Upper lobe of left lung (tissue), 6 donors: ENCODE measurements around the gene RS1. TPM values are rescaled to one million over a fixed set of nuclear protein-coding genes. Genes with fewer than 3 reads are reported as not detected.
A peak's percentile ranks its signal among the peaks of the same experiment; 100 is the strongest.

Experiments
- ATAC-seq, 2 donors: fragments of 200-7000 bp; cut with Tn5 transposase; one replicate each; pipeline ENCODE4 v1.9.1; 2022; ENCODE audit warnings: mild to moderate bottlenecking in 2 of 2, moderate library complexity in 2 of 2; ENCODE audit not compliant: low FRiP score in 2 of 2
- DNase-seq, 2 donors: peaks; one replicate each; pipeline ENCODE4 v3.0.0-alpha.2; 2019 to 2020
- H3K27ac ChIP-seq, 4 donors: fragments of 200-600 bp; sonication (generic); one replicate each; pipeline ENCODE4 v1.5.1; 2016 to 2019
- H3K27me3 ChIP-seq, 4 donors: fragments of 200-600 bp; sonication (generic); one replicate each; pipeline ENCODE4 v1.5.1; 2017 to 2019
- H3K36me3 ChIP-seq, 4 donors: fragments of 200-600 bp; sonication (generic); one replicate each; pipeline ENCODE4 v1.5.1; 2016 to 2019
- H3K4me1 ChIP-seq, 4 donors: fragments of 200-600 bp; sonication (generic); one replicate each; pipeline ENCODE4 v1.5.1; 2018 to 2019
- H3K4me3 ChIP-seq, 4 donors: fragments of 200-600 bp; sonication (generic); one replicate each; pipeline ENCODE4 v1.5.1; 2017 to 2019; ENCODE audit warnings: mild to moderate bottlenecking in 2 of 4, moderate library complexity in 1 of 4
- H3K9me3 ChIP-seq, 4 donors: fragments of 200-600 bp; sonication (generic); one replicate each; pipeline ENCODE4 v1.5.1; 2018 to 2019
- EP300 ChIP-seq, 4 donors: sonication (generic); formaldehyde crosslinking; IDR thresholded peaks; one replicate each; pipeline ENCODE4 v1.5.1; 2017; ENCODE audit warnings: antibody characterized with exemption in 4 of 4, control low read depth in 2 of 4
- POLR2A ChIP-seq, 4 donors: fragments of 450-650 bp; IDR thresholded peaks; one replicate each; pipeline ENCODE4 v1.5.1; 2016 to 2017; ENCODE audit warnings: antibody characterized with exemption in 4 of 4, mild to moderate bottlenecking in 2 of 4
- POLR2AphosphoS5 ChIP-seq, 2 donors: sonication (generic); formaldehyde crosslinking; IDR thresholded peaks; one replicate each; pipeline ENCODE4 v1.5.1; 2017; ENCODE audit warnings: antibody characterized with exemption in 2 of 2
- WGBS, 2 donors: methylation state at CpG; one replicate each; pipeline ENCODE4 v1.1.5; 2017 to 2018; 5-methylcytosine and 5-hydroxymethylcytosine counted together
- total RNA-seq, 6 donors: library from RNA; depleted of rRNA in 4 of 6; stranded (reverse); fragments of >200 nt in 4 of 6; gene quantifications; one replicate each; pipeline versions ENCODE4 v1.1.0 to v1.2.1, GENCODE V29; 2016 to 2021
- TF ChIP-seq, protein P1 (sequence below), 6 experiments: fragments of 450-650 bp in 4 of 6; fragments of 200-600 bp in 2 of 6; sonication (generic) in 2 of 6; IDR thresholded peaks; one replicate each; pipeline ENCODE4 v1.5.1; 2016 to 2019; ENCODE audit warnings: antibody characterized with exemption in 6 of 6
- donor health status: DM: no; HTN: no; CAD: no; lungs with moderate emphysema.
- donor health status: DM: no; HTN: yes; CAD: no; lungs with severe emphysema.

RS1 gene
- total RNA-seq, 6 donors from 2014 or later, result 1.0 to 6.7 (median 4.9) TPM

DNA sequence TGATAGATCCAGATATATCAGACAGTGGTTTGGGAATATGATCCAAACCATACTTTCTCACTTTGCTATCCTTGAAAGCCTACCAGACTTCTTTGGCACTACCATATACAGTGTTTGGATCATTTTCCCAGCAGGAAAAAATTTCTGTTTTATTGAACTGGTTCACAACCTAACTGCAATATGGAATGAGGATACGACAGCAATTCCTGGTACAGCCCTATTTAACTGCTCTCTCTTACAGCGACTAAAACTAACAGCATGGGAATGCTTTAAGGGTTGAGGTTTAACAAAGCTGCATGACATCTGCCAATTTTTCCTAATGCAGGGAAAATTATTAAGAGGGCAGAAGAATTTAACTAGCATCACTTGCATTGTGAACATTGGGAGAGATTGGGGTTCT, 47.3 kb downstream of the RS1 start:
- no peak for TF ChIP-seq EP300 (IDR thresholded peaks at IDR 0.05)
- TF ChIP-seq POLR2AphosphoS5 (IDR thresholded peaks at IDR 0.05), result no peak
- TF ChIP-seq, protein P1, sequence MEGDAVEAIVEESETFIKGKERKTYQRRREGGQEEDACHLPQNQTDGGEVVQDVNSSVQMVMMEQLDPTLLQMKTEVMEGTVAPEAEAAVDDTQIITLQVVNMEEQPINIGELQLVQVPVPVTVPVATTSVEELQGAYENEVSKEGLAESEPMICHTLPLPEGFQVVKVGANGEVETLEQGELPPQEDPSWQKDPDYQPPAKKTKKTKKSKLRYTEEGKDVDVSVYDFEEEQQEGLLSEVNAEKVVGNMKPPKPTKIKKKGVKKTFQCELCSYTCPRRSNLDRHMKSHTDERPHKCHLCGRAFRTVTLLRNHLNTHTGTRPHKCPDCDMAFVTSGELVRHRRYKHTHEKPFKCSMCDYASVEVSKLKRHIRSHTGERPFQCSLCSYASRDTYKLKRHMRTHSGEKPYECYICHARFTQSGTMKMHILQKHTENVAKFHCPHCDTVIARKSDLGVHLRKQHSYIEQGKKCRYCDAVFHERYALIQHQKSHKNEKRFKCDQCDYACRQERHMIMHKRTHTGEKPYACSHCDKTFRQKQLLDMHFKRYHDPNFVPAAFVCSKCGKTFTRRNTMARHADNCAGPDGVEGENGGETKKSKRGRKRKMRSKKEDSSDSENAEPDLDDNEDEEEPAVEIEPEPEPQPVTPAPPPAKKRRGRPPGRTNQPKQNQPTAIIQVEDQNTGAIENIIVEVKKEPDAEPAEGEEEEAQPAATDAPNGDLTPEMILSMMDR (IDR thresholded peaks at IDR 0.05), result no peak
- TF ChIP-seq POLR2A (IDR thresholded peaks at IDR 0.05), result no peak
- 84 to 94% methylated on average over 2 of the region's 2 CpGs for WGBS, 2 donors
- H3K36me3 ChIP-seq, result peaks cover 0 to 23% (median 7%) of the 10 kb centered on the region in 4 donors
- H3K4me1 ChIP-seq, result no peaks in the 10 kb centered on the region
- DNase-seq (no peak), ATAC-seq (no peak)
- no peaks in the 10 kb centered on the region for H3K9me3 ChIP-seq
- H3K27ac ChIP-seq, result no peak overlapping the region
- no peaks in the 10 kb centered on the region for H3K27me3 ChIP-seq
- H3K4me3 ChIP-seq, result no peak overlapping the region

DNA sequence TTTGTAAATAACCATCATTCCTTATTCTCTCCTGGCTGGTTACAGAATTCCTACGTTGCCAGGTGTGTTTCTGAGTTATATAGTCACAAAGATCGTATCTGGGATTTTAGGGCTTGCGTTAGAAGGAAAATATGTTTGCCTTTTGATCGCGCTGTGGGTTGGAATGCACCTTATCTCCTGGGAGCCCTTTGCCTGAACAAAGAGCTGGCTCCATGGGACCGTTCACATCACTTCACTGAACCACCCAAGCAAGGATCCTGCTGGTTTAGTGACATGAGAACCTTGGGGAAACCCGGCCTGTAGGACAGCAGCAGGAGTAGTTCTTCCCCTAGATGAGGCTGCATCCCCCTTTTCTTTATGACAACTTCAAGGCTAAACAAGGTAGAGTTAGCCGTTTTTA, 51.6 kb downstream of the RS1 start:
- no peak for ATAC-seq
- Histone ChIP-seq H3K9me3 (no peaks in the 10 kb centered on the region), H3K4me3 (no peak overlapping the region), H3K36me3 (peaks cover 0 to 3% (median 2%) of the 10 kb centered on the region in 4 donors), H3K27me3 (no peaks in the 10 kb centered on the region), H3K27ac (no peak overlapping the region), H3K4me1 (no peaks in the 10 kb centered on the region)
- TF ChIP-seq, protein P1 (IDR thresholded peaks at IDR 0.05), result no peak
- TF ChIP-seq POLR2A (IDR thresholded peaks at IDR 0.05) (no peak), EP300 (IDR thresholded peaks at IDR 0.05) (no peak), POLR2AphosphoS5 (IDR thresholded peaks at IDR 0.05) (no peak)
- WGBS, 2 donors, result 73% methylated on average over 4 to 8 of the region's 8 CpGs
- DNase-seq, result no peak

DNA sequence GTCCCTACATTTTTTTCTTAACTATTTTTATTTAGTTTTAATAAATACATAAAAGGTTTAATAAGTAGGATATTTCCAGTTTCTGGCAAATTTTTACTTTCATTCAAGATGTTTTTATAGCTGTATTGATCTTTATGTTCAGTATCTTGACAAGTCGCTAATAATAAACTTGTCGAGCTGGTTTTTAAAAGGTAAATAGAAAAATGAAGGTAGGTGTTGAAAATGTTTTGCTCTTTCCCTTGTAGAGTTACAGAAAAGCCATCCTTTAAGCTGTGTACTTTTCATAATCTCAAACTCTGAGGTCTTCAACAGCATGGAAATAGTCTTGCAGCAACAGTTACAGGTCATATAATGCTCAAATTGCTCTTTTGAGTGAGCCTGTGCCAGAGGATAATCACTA, 52.6 kb downstream of the RS1 start:
- peak overlapping the region in 1 of 4 donors; percentile 35 for H3K27ac ChIP-seq
- DNase-seq (no peak), ATAC-seq (no peak)
- no peaks in the 10 kb centered on the region for H3K27me3 ChIP-seq
- H3K4me1 ChIP-seq, result no peaks in the 10 kb centered on the region
- 62 to 76% methylated on average over 2 of the region's 2 CpGs for WGBS, 2 donors
- TF ChIP-seq POLR2A (IDR thresholded peaks at IDR 0.05) (no peak), EP300 (IDR thresholded peaks at IDR 0.05) (no peak), POLR2AphosphoS5 (IDR thresholded peaks at IDR 0.05) (no peak)
- TF ChIP-seq, protein P1 (IDR thresholded peaks at IDR 0.05), result no peak
- H3K4me3 ChIP-seq, result no peak overlapping the region
- no peaks in the 10 kb centered on the region for H3K36me3 ChIP-seq
- H3K9me3 ChIP-seq, result no peaks in the 10 kb centered on the region

DNA sequence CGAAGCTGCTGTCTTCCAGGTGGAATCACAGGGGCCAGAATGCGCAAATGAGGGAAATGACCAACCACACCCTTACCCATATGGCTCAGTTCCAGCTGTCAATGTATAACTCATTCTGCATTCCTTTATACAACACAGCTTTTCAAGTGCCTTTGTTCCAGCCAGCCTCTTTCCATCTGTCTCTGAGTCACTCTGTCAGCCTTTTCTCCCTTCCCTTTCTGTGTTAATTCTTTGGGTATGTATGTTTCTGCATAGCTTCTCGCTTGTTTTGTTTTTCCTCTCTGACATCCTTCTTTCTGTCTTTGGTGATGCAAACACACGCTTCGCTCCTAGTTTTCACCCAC, 54.5 kb downstream of the RS1 start:
- no peak for DNase-seq
- no peaks in the 10 kb centered on the region for H3K9me3 ChIP-seq
- no peak for TF ChIP-seq POLR2A (IDR thresholded peaks at IDR 0.05)
- no peak for TF ChIP-seq POLR2AphosphoS5 (IDR thresholded peaks at IDR 0.05)
- TF ChIP-seq, protein P1 (IDR thresholded peaks at IDR 0.05), result no peak
- no peak for TF ChIP-seq EP300 (IDR thresholded peaks at IDR 0.05)
- no peak overlapping the region for H3K27ac ChIP-seq
- H3K4me3 ChIP-seq, result no peak overlapping the region
- peak in 1 of 2 donors; percentile 49 for ATAC-seq
- H3K27me3 ChIP-seq, result no peaks in the 10 kb centered on the region
- H3K36me3 ChIP-seq, result no peaks in the 10 kb centered on the region
- WGBS, 2 donors, result 71 to 90% methylated on average over 4 to 5 of the region's 5 CpGs
- no peaks in the 10 kb centered on the region for H3K4me1 ChIP-seq

DNA sequence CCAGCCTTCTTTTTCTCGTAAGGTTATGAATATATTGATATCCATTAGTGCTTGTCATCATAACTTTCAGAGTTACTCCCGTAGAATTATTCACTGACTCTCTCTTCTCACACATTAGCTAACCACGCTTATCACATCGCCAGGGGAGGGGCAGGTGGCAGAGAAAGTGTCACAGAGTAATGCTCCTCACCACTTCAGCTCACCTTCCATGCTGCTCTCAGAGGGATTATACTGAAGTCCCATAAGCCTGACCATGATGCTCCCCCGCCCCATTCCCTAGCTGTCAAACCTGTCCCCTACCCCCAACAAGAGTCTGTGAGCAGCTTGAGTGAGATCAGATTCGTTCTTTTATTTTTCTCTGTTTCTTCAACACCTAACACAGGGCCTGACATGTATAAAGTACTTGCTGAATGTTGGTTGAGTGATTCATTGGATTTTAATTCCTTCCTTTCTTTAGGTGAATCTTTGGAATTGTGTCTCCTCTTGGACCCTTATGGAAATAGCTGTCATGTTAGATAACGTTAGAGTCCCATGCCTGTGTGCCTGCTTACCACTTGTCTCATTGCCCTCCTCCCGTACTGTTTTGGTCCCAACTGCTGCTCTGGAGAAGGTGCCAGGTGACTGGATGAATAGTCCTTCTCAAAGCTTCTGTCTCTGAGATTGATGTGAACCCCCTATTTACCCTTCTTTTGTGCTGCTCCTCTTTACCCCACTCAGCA, 55.1 kb downstream of the RS1 start:
- Histone ChIP-seq H3K27me3 (no peaks in the 10 kb centered on the region), H3K9me3 (no peaks in the 10 kb centered on the region), H3K27ac (no peak overlapping the region), H3K4me3 (no peak overlapping the region), H3K4me1 (no peaks in the 10 kb centered on the region), H3K36me3 (no peaks in the 10 kb centered on the region)
- DNase-seq (no peak), ATAC-seq (peak in 1 of 2 donors; percentile 19)
- 79 to 86% methylated on average over 8 of the region's 8 CpGs for WGBS, 2 donors
- TF ChIP-seq POLR2AphosphoS5 (IDR thresholded peaks at IDR 0.05), result no peak
- no peak for TF ChIP-seq POLR2A (IDR thresholded peaks at IDR 0.05)
- TF ChIP-seq, protein P1 (IDR thresholded peaks at IDR 0.05), result no peak
- no peak for TF ChIP-seq EP300 (IDR thresholded peaks at IDR 0.05)
